SK-N-SH (cell line): Measurements from ENCODE around the gene MGAT4B. TPM values are rescaled to one million over a fixed set of nuclear protein-coding genes. Genes with fewer than 3 reads are reported as not detected.

ENCODE experiments used
- CTCF ChIA-PET: fragments of 300-600, 350-600 bp; formaldehyde crosslinking; extraction: SDS; loops from one replicate; lab custom pipeline; 2021; lab: Yijun Ruan, JAX
- POLR2A ChIA-PET: fragments of 350-600 bp; sonication (Branson Sonifier 250); formaldehyde crosslinking; extraction: SDS; loops from one replicate; lab custom pipeline; 2020; ENCODE audit warnings: antibody characterized with exemption, inconsistent platforms; lab: Yijun Ruan, JAX
- DNase-seq: peaks from one replicate; pipeline ENCODE4 v3.0.0; 2012
- H2AFZ ChIP-seq: fragments of 200-600 bp; sonication (generic); 2 replicates; pipeline ENCODE4 v1.8.1; 2016; ENCODE audit warnings: antibody characterized with exemption, mild to moderate bottlenecking, low read depth
- H3F3A ChIP-seq: fragments of 200-600 bp; sonication (generic); replicated peaks from 2 replicates; pipeline ENCODE3; 2016; ENCODE audit warnings: antibody characterized with exemption, mild to moderate bottlenecking; ENCODE audit not compliant: insufficient read depth
- H3K27ac ChIP-seq, 2 experiments: fragments of 200-500 bp in 1 of 2; fragments of 200-600 bp in 1 of 2; sonication (Bioruptor generic) in 1 of 2; sonication (generic), shearing (Covaris generic) in 1 of 2; 2 replicates each; pipeline versions ENCODE4 v1.5.1 to v1.6.1; 2014 to 2016; ENCODE audit warnings: low read depth in 2 of 2, inconsistent platforms in 1 of 2, low read length in 1 of 2, mild to moderate bottlenecking in 1 of 2, mixed read lengths in 1 of 2
- H3K27me3 ChIP-seq: fragments of 200-600 bp; sonication (generic), shearing (Covaris generic); 2 replicates; pipeline ENCODE4 v1.6.1; 2016; ENCODE audit warnings: mixed run types; ENCODE audit not compliant: insufficient read depth
- H3K36me3 ChIP-seq, 2 experiments: fragments of 200-500 bp in 1 of 2; fragments of 200-600 bp in 1 of 2; sonication (Bioruptor generic) in 1 of 2; sonication (generic) in 1 of 2; replicated peaks in 1 of 2; 2 replicates each; pipeline versions ENCODE3 to v1.5.1; 2014 to 2016; ENCODE audit warnings: low read length in 1 of 2, mild to moderate bottlenecking in 1 of 2; ENCODE audit not compliant: insufficient read depth in 2 of 2, control insufficient read depth in 1 of 2
- H3K4me1 ChIP-seq, 2 experiments: fragments of 200-500 bp in 1 of 2; fragments of 200-600 bp in 1 of 2; sonication (Bioruptor generic) in 1 of 2; sonication (generic), shearing (Covaris generic) in 1 of 2; 2 replicates each; pipeline versions ENCODE4 v1.5.1 to v1.6.1; 2014 to 2016; ENCODE audit warnings: low read depth in 1 of 2, low read length in 1 of 2, mixed run types in 1 of 2; ENCODE audit not compliant: insufficient read depth in 2 of 2, control insufficient read depth in 1 of 2
- H3K4me2 ChIP-seq: fragments of 200-600 bp; sonication (generic), shearing (Covaris generic); 2 replicates; pipeline ENCODE4 v1.6.1; 2017; ENCODE audit warnings: mixed run types
- H3K4me3 ChIP-seq, 2 experiments: fragments of 200-500 bp in 1 of 2; fragments of 200-600 bp in 1 of 2; sonication (Bioruptor generic) in 1 of 2; sonication (generic), shearing (Covaris generic) in 1 of 2; 2 replicates each; pipeline versions ENCODE4 v1.5.1 to v1.8.1; 2014 to 2016; ENCODE audit warnings: low read depth in 2 of 2, inconsistent platforms in 1 of 2, low read length in 1 of 2, mild to moderate bottlenecking in 1 of 2, mixed read lengths in 1 of 2, moderate library complexity in 1 of 2
- H3K79me2 ChIP-seq: fragments of 200-600 bp; sonication (generic); 2 replicates; pipeline ENCODE4 v1.8.1; 2017; ENCODE audit warnings: mild to moderate bottlenecking; ENCODE audit not compliant: insufficient read depth
- H3K9ac ChIP-seq: fragments of 200-600 bp; sonication (generic); 2 replicates; pipeline ENCODE4 v1.6.1; 2017; ENCODE audit warnings: mixed run types
- H3K9me2 ChIP-seq: fragments of 200-600 bp; sonication (generic); 2 replicates; pipeline ENCODE4 v1.6.1; 2017; ENCODE audit warnings: mixed run types
- H3K9me3 ChIP-seq: fragments of 200-600 bp; sonication (generic); 2 replicates; pipeline ENCODE4 v1.6.1; 2017; ENCODE audit warnings: mixed run types, mild to moderate bottlenecking, moderate library complexity
- H4K20me1 ChIP-seq: fragments of 200-600 bp; sonication (generic); 2 replicates; pipeline ENCODE4 v1.6.1; 2017; ENCODE audit warnings: mild to moderate bottlenecking, mixed run types; ENCODE audit not compliant: insufficient read depth
- ELF1 ChIP-seq: IDR thresholded peaks from 2 replicates; pipeline ENCODE4 v1.4.0; 2012
- FOXJ3 ChIP-seq: sonication (generic); formaldehyde crosslinking; IDR thresholded peaks from 2 replicates; pipeline ENCODE4 v1.5.1; 2020; ENCODE audit warnings: mild to moderate bottlenecking, missing genetic modification reagents
- FOXM1 ChIP-seq: IDR thresholded peaks from 2 replicates; pipeline ENCODE4 v1.4.0; 2012; ENCODE audit warnings: low read depth, mild to moderate bottlenecking
- GATA2 ChIP-seq: sonication (generic); formaldehyde crosslinking; IDR thresholded peaks from 2 replicates; pipeline ENCODE4 v1.5.0; 2020; ENCODE audit warnings: mild to moderate bottlenecking, missing genetic modification reagents
- MEF2A ChIP-seq: IDR thresholded peaks from 2 replicates; pipeline ENCODE4 v1.4.0; 2012; ENCODE audit warnings: low read depth, borderline replicate concordance
- NFIC ChIP-seq: IDR thresholded peaks from 2 replicates; pipeline ENCODE4 v1.4.0; 2012; ENCODE audit warnings: borderline replicate concordance
- PBX3 ChIP-seq: IDR thresholded peaks from 2 replicates; pipeline ENCODE4; 2012
- RAD21 ChIP-seq: IDR thresholded peaks from 2 replicates; pipeline ENCODE4 v1.6.1; 2012; ENCODE audit warnings: mild to moderate bottlenecking, low read length
- RFX5 ChIP-seq: IDR thresholded peaks from 2 replicates; pipeline ENCODE4 v1.6.1; 2012; ENCODE audit warnings: mild to moderate bottlenecking, improper control_type of control experiment, low read length
- SIN3A ChIP-seq: IDR thresholded peaks from 2 replicates; pipeline ENCODE4 v1.6.1; 2012; ENCODE audit warnings: low read depth, mild to moderate bottlenecking, low read length, moderate library complexity, borderline replicate concordance
- TAF1 ChIP-seq: IDR thresholded peaks from 2 replicates; pipeline ENCODE4 v1.6.1; 2012; ENCODE audit warnings: low read depth, mild to moderate bottlenecking, low read length, moderate library complexity, borderline replicate concordance
- USF1 ChIP-seq: IDR thresholded peaks from 2 replicates; pipeline ENCODE4 v1.4.0; 2012; ENCODE audit warnings: low read depth, borderline replicate concordance
- USF2 ChIP-seq: fragments of 150-350 bp; IDR thresholded peaks from 2 replicates; pipeline ENCODE4 v1.6.1; 2017; ENCODE audit warnings: antibody characterized with exemption, low read length, low read depth, borderline replicate concordance
- YY1 ChIP-seq: IDR thresholded peaks from 2 replicates; pipeline ENCODE4 v1.4.0; 2012; ENCODE audit warnings: low read depth, mild to moderate bottlenecking
- WGBS: methylation state at CpG from one replicate; pipeline ENCODE4 v1.1.6; 2017; ENCODE audit warnings: low lambda C conversion rate; 5-methylcytosine and 5-hydroxymethylcytosine counted together
- polyA plus RNA-seq, 3 experiments: library from polyadenylated mRNA; depleted of rRNA; stranded (reverse); fragments of >200 nt; gene quantifications; 2 replicates each; pipeline ENCODE4 v1.2.3, GENCODE V29; 2012

MGAT4B gene
- polyA plus RNA-seq, 1 of the 3 experiments (the other 2 are of a cell fraction) = 190 TPM

- TF ChIP-seq GATA2 = no peak
- TF ChIP-seq TAF1 = no peak; the same call in 1 of the 2 replicates
- TF ChIP-seq SIN3A = no peak
- TF ChIP-seq ELF1 = no peak
- TF ChIP-seq FOXJ3 (CRISPR knock-in tag) = no peak
- TF ChIP-seq YY1 = no peak
- TF ChIP-seq RFX5 = no peak
- 0 out of 2 replicates have a peak, but pooled peaks have one; percentile 7 for TF ChIP-seq MEF2A
- TF ChIP-seq FOXM1 = no peak
- TF ChIP-seq USF1 = no peak
- TF ChIP-seq PBX3 = peak; percentile 25; the same call in 1 of the 2 replicates
- peak; percentile 59 for TF ChIP-seq RAD21
Measured at GRCh38 chr5:179795863-179796833, 10.5 kb downstream of the MGAT4B start (continued).

- 45% methylated on average over 10 of the region's 53 CpGs for WGBS
- no peaks in the 10 kb centered on the region for H3K9me3 ChIP-seq
- H2AFZ ChIP-seq = no peak overlapping the region
- H4K20me1 ChIP-seq = no peaks in the 10 kb centered on the region
- ChIA-PET POLR2A (no interaction called here), CTCF (interaction anchor here (1.0 to 8.3 kb wide), 13 partner anchors 10 to 157 kb away, joined by 3 to 67 read pairs (median 5); partner anchors contain the start of gene MGAT4B)
- H3K36me3 ChIP-seq = peaks cover 0 to 29% of the 10 kb centered on the region in 2 experiments
- H3K9me2 ChIP-seq = no peaks in the 10 kb centered on the region
- H3K79me2 ChIP-seq = no peaks in the 10 kb centered on the region
- peaks cover 4% of the 10 kb centered on the region for H3F3A ChIP-seq
- H3K4me1 ChIP-seq = peaks cover 0 to 14% of the 10 kb centered on the region in 2 experiments; a peak in 1 of 4 replicates
- H3K27me3 ChIP-seq = no peaks in the 10 kb centered on the region
- H3K27ac ChIP-seq = no peak overlapping the region
- no peak for TF ChIP-seq RFX5
- TF ChIP-seq NFIC = no peak
- no peak for TF ChIP-seq USF1
- no peak for TF ChIP-seq USF2
- DNase-seq = peak; percentile 73
- peak overlapping the region; percentile 44; the same call in 1 of the 2 replicates for H3K9ac ChIP-seq
- H3K4me2 ChIP-seq = peak overlapping the region; percentile 83
- H3K4me3 ChIP-seq = peak overlapping the region; percentile 57 to 59
Measured at GRCh38 chr5:179795049-179795862, 11.4 kb downstream of the MGAT4B start.
